Calu3 (cell line): ENCODE data around the gene SLC38A3. TPM values are rescaled to one million over a fixed set of nuclear protein-coding genes. Genes with fewer than 3 reads are reported as not detected.

Source experiments
- BruUV-seq: library from RNA; stranded (reverse); fragments of 400-500 nt; replicated peaks from 2 replicates; lab custom pipeline; 2021; lab: Mats Ljungman, UMichigan
- CTCF ChIA-PET: fragments of 300-600 bp; sonication (Branson Sonifier 250); formaldehyde crosslinking; loops from one replicate; lab custom pipeline; 2022; ENCODE audit warnings: antibody characterized with exemption; lab: Charles Lee
- DNase-seq: peaks from one replicate; pipeline ENCODE4 v3.0.0; 2022
- H3K27ac Mint-ChIP-seq: one replicate; pipeline ENCODE4 v1.8.0; 2022; ENCODE audit warnings: mixed read lengths; ENCODE audit not compliant: unreplicated experiment
- H3K27me3 Mint-ChIP-seq: one replicate; pipeline ENCODE4 v1.8.0; 2022; ENCODE audit warnings: mixed read lengths; ENCODE audit not compliant: unreplicated experiment
- H3K36me3 Mint-ChIP-seq: one replicate; pipeline ENCODE4 v1.8.0; 2022; ENCODE audit warnings: mild to moderate bottlenecking, moderate library complexity, mixed read lengths; ENCODE audit not compliant: insufficient read depth, unreplicated experiment
- H3K4me1 Mint-ChIP-seq: one replicate; pipeline ENCODE4 v1.8.0; 2022; ENCODE audit warnings: mild to moderate bottlenecking, low read depth, mixed read lengths; ENCODE audit not compliant: unreplicated experiment
- H3K4me3 Mint-ChIP-seq: one replicate; pipeline ENCODE4 v1.8.0; 2022; ENCODE audit warnings: mild to moderate bottlenecking, low read depth, moderate library complexity, mixed read lengths; ENCODE audit not compliant: unreplicated experiment
- H3K9me3 Mint-ChIP-seq: one replicate; pipeline ENCODE4 v1.8.0; 2022; ENCODE audit warnings: low read depth, mixed read lengths; ENCODE audit not compliant: unreplicated experiment
- intact Hi-C: fragments of 100-400 bp; cut with micrococcal nuclease; formaldehyde crosslinking; loops from one replicate; pipeline ENCODE4 v1.10.0; 2022; ENCODE audit not compliant: unreplicated experiment
- total RNA-seq: library from RNA; stranded (reverse); gene quantifications from 2 replicates; pipeline ENCODE4 v1.2.3, GENCODE V29; 2022
- TF ChIP-seq, protein P1 (sequence below): fragments of 200-600 bp; IDR thresholded peaks from one replicate; pipeline ENCODE4 v1.8.0; 2022; ENCODE audit warnings: antibody characterized with exemption; ENCODE audit not compliant: unreplicated experiment

The SLC38A3 gene
- total RNA-seq, 1 experiment from 2014 or later = not detected

GRCh38 chr3:50205413-50206276 lies 574 bp downstream of the SLC38A3 start:
- H3K9me3 Mint-ChIP-seq = no peaks in the 10 kb centered on the region
- no peak overlapping the region for H3K27ac Mint-ChIP-seq
- intact Hi-C loops = no loop called here
- DNase-seq = peak; percentile 41
- CTCF ChIA-PET = interaction anchor here (1.1 kb wide), 1 partner anchor 20 kb away, joined by 3 read pairs; no protein-coding TSS in a partner anchor
- peak overlapping the region; percentile 64 for H3K4me3 Mint-ChIP-seq
- H3K36me3 Mint-ChIP-seq = no peaks in the 10 kb centered on the region
- TF ChIP-seq, protein P1, sequence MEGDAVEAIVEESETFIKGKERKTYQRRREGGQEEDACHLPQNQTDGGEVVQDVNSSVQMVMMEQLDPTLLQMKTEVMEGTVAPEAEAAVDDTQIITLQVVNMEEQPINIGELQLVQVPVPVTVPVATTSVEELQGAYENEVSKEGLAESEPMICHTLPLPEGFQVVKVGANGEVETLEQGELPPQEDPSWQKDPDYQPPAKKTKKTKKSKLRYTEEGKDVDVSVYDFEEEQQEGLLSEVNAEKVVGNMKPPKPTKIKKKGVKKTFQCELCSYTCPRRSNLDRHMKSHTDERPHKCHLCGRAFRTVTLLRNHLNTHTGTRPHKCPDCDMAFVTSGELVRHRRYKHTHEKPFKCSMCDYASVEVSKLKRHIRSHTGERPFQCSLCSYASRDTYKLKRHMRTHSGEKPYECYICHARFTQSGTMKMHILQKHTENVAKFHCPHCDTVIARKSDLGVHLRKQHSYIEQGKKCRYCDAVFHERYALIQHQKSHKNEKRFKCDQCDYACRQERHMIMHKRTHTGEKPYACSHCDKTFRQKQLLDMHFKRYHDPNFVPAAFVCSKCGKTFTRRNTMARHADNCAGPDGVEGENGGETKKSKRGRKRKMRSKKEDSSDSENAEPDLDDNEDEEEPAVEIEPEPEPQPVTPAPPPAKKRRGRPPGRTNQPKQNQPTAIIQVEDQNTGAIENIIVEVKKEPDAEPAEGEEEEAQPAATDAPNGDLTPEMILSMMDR = no peak
- H3K27me3 Mint-ChIP-seq = peaks cover 68% of the 10 kb centered on the region
- no TSS peak for BruUV-seq
- no peaks in the 10 kb centered on the region for H3K4me1 Mint-ChIP-seq

DNA sequence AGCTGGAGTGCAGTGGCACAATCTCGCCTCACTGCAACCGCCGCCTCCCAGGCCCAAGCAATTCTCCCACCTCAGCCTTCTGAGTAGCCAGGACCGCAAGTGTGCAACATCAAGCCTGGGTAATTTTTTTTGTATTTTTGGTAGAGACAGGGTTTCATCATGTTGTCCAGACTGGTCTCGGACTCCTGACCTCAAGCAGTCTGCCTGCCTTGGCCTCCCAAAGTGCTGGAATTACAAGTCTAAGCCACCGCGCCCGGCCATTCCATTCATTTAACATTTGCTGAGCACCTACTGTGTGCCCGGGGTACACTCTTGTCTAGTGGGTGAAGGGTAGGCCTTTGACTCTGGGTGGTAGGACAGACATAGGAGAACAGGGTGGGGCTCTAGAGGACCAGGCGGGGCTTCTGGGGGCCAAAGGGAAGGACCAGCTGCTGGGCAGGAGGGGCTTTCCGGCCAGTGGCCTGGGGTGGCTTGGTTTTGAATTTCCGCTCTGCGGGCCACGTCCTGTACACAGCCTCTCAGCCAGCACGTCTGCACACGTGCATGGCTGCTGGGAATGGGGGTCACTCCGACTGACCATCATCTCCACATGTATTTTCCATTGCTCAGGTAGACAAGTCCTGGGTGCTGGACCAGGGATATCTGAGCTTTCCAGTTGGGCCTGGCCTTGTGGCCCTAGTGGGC lies 2.4 kb downstream of the SLC38A3 start:
- Mint-ChIP-seq H3K27me3 (peaks cover 50% of the 10 kb centered on the region), H3K4me3 (no peak overlapping the region), H3K9me3 (no peaks in the 10 kb centered on the region), H3K27ac (no peak overlapping the region), H3K4me1 (no peaks in the 10 kb centered on the region), H3K36me3 (no peaks in the 10 kb centered on the region)
- CTCF ChIA-PET = no interaction called here
- DNase-seq = no peak
- no TSS peak for BruUV-seq
- TF ChIP-seq, protein P1 = no peak
- intact Hi-C loops = no loop called here

DNA sequence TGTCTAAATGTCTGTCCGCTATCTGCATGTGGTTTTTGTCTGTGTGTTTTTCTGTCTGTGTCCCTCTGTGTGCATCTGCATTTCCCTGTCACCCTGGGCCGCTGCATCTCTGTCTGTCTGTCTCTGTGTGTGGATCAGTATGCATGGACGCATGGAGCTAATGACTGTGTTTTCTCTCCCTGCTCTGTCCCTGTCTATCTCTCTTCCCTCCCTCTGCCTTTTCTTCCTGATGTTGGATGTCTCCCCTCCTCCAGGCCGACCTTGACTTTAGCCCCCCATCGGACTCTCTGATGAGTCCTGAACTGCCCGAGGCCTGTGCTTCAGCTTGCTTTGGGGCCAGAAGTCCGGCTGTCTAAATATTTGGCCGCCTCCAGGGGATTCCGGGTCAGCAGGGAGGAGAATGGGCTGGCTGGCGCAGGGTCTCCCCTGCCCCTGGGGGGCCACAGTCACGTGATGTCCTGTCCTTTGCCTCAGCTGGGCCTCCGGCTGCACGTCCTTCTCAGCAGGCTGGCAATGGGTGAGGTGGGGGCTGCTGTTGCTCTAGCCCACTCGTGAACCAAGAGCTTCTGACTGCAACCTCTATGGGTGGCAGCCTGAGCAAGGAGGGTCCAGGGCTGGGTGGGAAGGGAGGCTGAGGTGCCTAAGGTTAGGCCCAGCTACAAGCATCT lies 3.7 kb downstream of the SLC38A3 start:
- intact Hi-C loops = no loop called here
- Mint-ChIP-seq H3K27ac (no peak overlapping the region), H3K4me3 (no peak overlapping the region), H3K36me3 (no peaks in the 10 kb centered on the region), H3K4me1 (no peaks in the 10 kb centered on the region), H3K27me3 (peaks cover 37% of the 10 kb centered on the region), H3K9me3 (no peaks in the 10 kb centered on the region)
- no peak for DNase-seq
- BruUV-seq = no TSS peak
- CTCF ChIA-PET = interaction anchor here (0.7 kb wide), 1 partner anchor 203 kb away, joined by 3 read pairs; no protein-coding TSS in a partner anchor
- TF ChIP-seq, protein P1 = no peak

GRCh38 chr3:50210176-50210509 lies 5.1 kb downstream of the SLC38A3 start:
- Mint-ChIP-seq H3K4me1 (no peaks in the 10 kb centered on the region), H3K36me3 (no peaks in the 10 kb centered on the region), H3K9me3 (no peaks in the 10 kb centered on the region), H3K27me3 (peaks cover 29% of the 10 kb centered on the region), H3K27ac (no peak overlapping the region), H3K4me3 (no peak overlapping the region)
- no peak for DNase-seq
- TF ChIP-seq, protein P1 = no peak
- CTCF ChIA-PET = interaction anchor here (0.6 to 0.9 kb wide), 3 partner anchors 17 to 55 kb away, joined by 3 to 5 read pairs (median 5); no protein-coding TSS in a partner anchor
- no TSS peak for BruUV-seq
- intact Hi-C loops = no loop called here
